ENCODE results near the gene CCDC47. TPM values are rescaled to one million over a fixed set of nuclear protein-coding genes. Genes with fewer than 3 reads are reported as not detected.

Gene CCDC47
- total RNA-seq, 1 experiment from 2014 or later, result 117 TPM

DNA sequence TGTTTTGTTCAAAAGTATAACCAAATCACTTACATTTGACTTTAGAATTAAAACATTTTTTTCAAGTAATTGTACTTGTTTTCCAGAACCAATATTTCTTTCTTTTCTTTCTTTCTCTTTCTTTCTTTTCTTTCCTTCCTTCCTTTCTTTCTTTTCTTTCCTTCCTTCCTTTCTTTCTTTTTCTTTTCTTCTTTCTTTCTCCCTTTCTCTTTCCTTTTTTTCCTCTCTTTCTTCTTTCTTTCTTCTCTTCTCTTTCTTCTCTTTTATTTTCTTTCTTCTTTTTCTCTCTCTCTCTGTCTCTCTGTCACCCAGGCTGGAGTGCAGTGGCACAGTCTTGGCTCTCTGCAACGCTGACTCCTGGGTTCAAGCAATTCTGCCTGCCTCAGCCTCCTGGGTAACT, 27.4 kb upstream of the CCDC47 start:
- BruUV-seq (replicated peaks), result no TSS peak
- H3K4me2 ChIP-seq (ENCODE audit: low read length), result no peak overlapping the region
- DNase-seq (ENCODE audit: low read depth, low spot score) (no peak), ATAC-seq (no peak)
- H3K4me3 ChIP-seq (replicated peaks in 1 of 2; ENCODE audit: low read depth in 1 of 2, low read length in 2 of 2), result no peak overlapping the region
- no peaks in the 10 kb centered on the region for H3K4me1 ChIP-seq (ENCODE audit: control insufficient read depth in 1 of 2, insufficient read depth in 2 of 2, low read length in 2 of 2)
- H2AFZ ChIP-seq (ENCODE audit: low read depth, low read length, poor library complexity, severe bottlenecking), result no peak overlapping the region
- no peak overlapping the region for H3K27ac ChIP-seq (ENCODE audit: low read depth, low read length)
- H4K20me1 ChIP-seq (ENCODE audit: insufficient read depth), result peaks cover 10% of the 10 kb centered on the region; the same call in 1 of the 2 replicates
- ChIA-PET POLR2A (no interaction called here), CTCF (no interaction called here), RAD21 (ENCODE audit: low non-redundant PET in 1 of 2, low total read pairs in 2 of 2, uncharacterized antibody in 2 of 2, unreplicated experiment in 2 of 2) (no interaction called here)
- no peaks in the 10 kb centered on the region for H3K27me3 ChIP-seq (ENCODE audit: insufficient read depth, low read length)
- intact Hi-C loops (cut with micrococcal nuclease), result no loop called here
- no peak overlapping the region for H3K9ac ChIP-seq (ENCODE audit: low read length)
- H3K79me2 ChIP-seq (ENCODE audit: insufficient read depth, low read length), result peaks cover 87% of the 10 kb centered on the region
- H3K9me2 ChIP-seq (ENCODE audit: insufficient read depth), result no peaks in the 10 kb centered on the region
- TF ChIP-seq CTCF (IDR thresholded peaks at IDR 0.05 in 2 of 3, conservative IDR thresholded peaks at IDR 0.05 in 1 of 3; ENCODE audit: borderline replicate concordance in 1 of 3, insufficient read depth in 1 of 3, low read depth in 2 of 3, low read length in 2 of 3), result no peak
- TF ChIP-seq ZFX (IDR thresholded peaks at IDR 0.05), result no peak
- TF ChIP-seq POLR2A (IDR thresholded peaks at IDR 0.05; ENCODE audit: borderline replicate concordance, extremely low read depth, insufficient read depth, insufficient read length), result no peak
- TF ChIP-seq, protein P1, sequence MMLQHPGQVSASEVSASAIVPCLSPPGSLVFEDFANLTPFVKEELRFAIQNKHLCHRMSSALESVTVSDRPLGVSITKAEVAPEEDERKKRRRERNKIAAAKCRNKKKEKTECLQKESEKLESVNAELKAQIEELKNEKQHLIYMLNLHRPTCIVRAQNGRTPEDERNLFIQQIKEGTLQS (IDR thresholded peaks at IDR 0.05), result no peak
- no peak for TF ChIP-seq EGR1 (IDR thresholded peaks at IDR 0.05; ENCODE audit: low read depth)
- TF ChIP-seq EZH2phosphoT487 (IDR thresholded peaks at IDR 0.05; ENCODE audit: borderline replicate concordance), result no peak
- no peak for TF ChIP-seq REST (IDR thresholded peaks at IDR 0.05; ENCODE audit: low read depth)
- TF ChIP-seq EZH2 (IDR thresholded peaks at IDR 0.05), result no peak
- TF ChIP-seq ZBTB33 (IDR thresholded peaks at IDR 0.05; ENCODE audit: extremely low read depth, insufficient replicate concordance, low read length), result no peak
- TF ChIP-seq YY1 (IDR thresholded peaks at IDR 0.05; ENCODE audit: extremely low read depth, insufficient replicate concordance, low read depth, low read length), result no peak
- no peak for TF ChIP-seq POLR2AphosphoS5 (IDR thresholded peaks at IDR 0.05; ENCODE audit: low read depth, low read length)
- H3K9me3 ChIP-seq (ENCODE audit: control insufficient read depth in 1 of 2, insufficient read depth in 1 of 2, low read depth in 1 of 2, low read length in 2 of 2), result no peaks in the 10 kb centered on the region
- H3K36me3 ChIP-seq (ENCODE audit: control insufficient read depth in 1 of 2, insufficient read depth in 2 of 2, low read length in 2 of 2), result peaks cover 87 to 88% of the 10 kb centered on the region in 2 experiments
